ENCODE measurements around the gene PGAP6. TPM values are rescaled to one million over a fixed set of nuclear protein-coding genes. Genes with fewer than 3 reads are reported as not detected.

PGAP6 gene
- total and polyA plus RNA-seq, 2 of the 4 experiments (the other 2 are of a cell fraction): 49.1 to 124 TPM

- no peak overlapping the region for H3K4ac ChIP-seq (ENCODE audit: low read depth, low read length)
- H2BK120ac ChIP-seq (ENCODE audit: low read depth, low read length): no peak overlapping the region
- H3K23ac ChIP-seq (ENCODE audit: low read depth, low read length): no peak overlapping the region
- no peak overlapping the region for H3K9ac ChIP-seq (ENCODE audit: low read depth, low read length)
- no peak overlapping the region for H4K5ac ChIP-seq (ENCODE audit: low read depth, low read length)
- no peaks in the 10 kb centered on the region for H3K27me3 ChIP-seq (ENCODE audit: control insufficient read depth, insufficient read depth, low read length)
- ATAC-seq (ENCODE audit: low read depth) (no peak), DNase-seq (no peak)
- no peak overlapping the region for H3K18ac ChIP-seq (ENCODE audit: low read depth, low read length)
- intact Hi-C loops (cut with micrococcal nuclease) (no loop called here), in situ Hi-C loops (cut with MboI; ENCODE audit: low sequenced_read_pairs) (no loop called here), dilution Hi-C loops (cut with HindIII; ENCODE audit: low sequenced_read_pairs, unreplicated experiment) (no loop called here)
- no peak overlapping the region for H3K4me2 ChIP-seq (ENCODE audit: low read depth, low read length)
- H2BK20ac ChIP-seq (ENCODE audit: low read depth, low read length): no peak overlapping the region
- H3K4me3 ChIP-seq (ENCODE audit: insufficient read depth, low read depth, low read length): no peak overlapping the region
- H2BK15ac ChIP-seq (ENCODE audit: low read depth, low read length): no peak overlapping the region
- no peak overlapping the region for H3K27ac ChIP-seq (ENCODE audit: insufficient read depth, low read length)
- H3K56ac ChIP-seq (ENCODE audit: extremely low read depth, insufficient read depth, low read length): no peak overlapping the region
- no peaks in the 10 kb centered on the region for H3K9me3 ChIP-seq (ENCODE audit: control insufficient read depth, insufficient read depth, low read length)
- no peak overlapping the region for H2AK5ac ChIP-seq (ENCODE audit: low read depth, low read length)
- peaks cover 23 to 72% of the 10 kb centered on the region in 2 experiments for H3K79me1 ChIP-seq (ENCODE audit: low read depth in 1 of 2, low read length in 2 of 2)
- peaks cover 6% of the 10 kb centered on the region; the same call in 1 of the 2 replicates for H3K4me1 ChIP-seq (ENCODE audit: control insufficient read depth, insufficient read depth, low read length)
- peaks cover 75% of the 10 kb centered on the region for H4K20me1 ChIP-seq (ENCODE audit: insufficient read depth, low read length)
- H4K8ac ChIP-seq (ENCODE audit: low read depth in 2 of 2, low read length in 2 of 2): no peak overlapping the region
- H4K91ac ChIP-seq (ENCODE audit: insufficient read depth, low read depth, low read length): no peak overlapping the region
- ChIA-PET POLR2A (ENCODE audit: unreplicated experiment) (no interaction called here), CTCF (no interaction called here)
- no TSS peak for BruUV-seq (replicated peaks)
- H2BK5ac ChIP-seq (ENCODE audit: low read depth, low read length, poor library complexity, severe bottlenecking): no peak overlapping the region
- WGBS, 2 experiments (ENCODE audit: extremely low coverage in 2 of 2, insufficient read length in 1 of 2): 88% methylated on average over 15 of the region's 21 CpGs; no CpG with 5 or more reads in 1 of the 2 experiments
- TF ChIP-seq FOS (IDR thresholded peaks at IDR 0.05; ENCODE audit: low read depth, low read length): no peak
- no peak for TF ChIP-seq USF2 (IDR thresholded peaks at IDR 0.05; ENCODE audit: low read depth, low read length)
- no peak for TF ChIP-seq CHD1 (IDR thresholded peaks at IDR 0.05; ENCODE audit: low read depth, low read length)
- no peak for TF ChIP-seq BHLHE40 (IDR thresholded peaks at IDR 0.05; ENCODE audit: low read depth, low read length)
- no peak for TF ChIP-seq SMC3 (IDR thresholded peaks at IDR 0.05; ENCODE audit: low read depth, low read length)
- TF ChIP-seq NFE2L2 (IDR thresholded peaks at IDR 0.05; ENCODE audit: low read depth, low read length): no peak
- no peak for TF ChIP-seq RAD21 (IDR thresholded peaks at IDR 0.05; ENCODE audit: low read length)
- no peak for TF ChIP-seq MAFK (IDR thresholded peaks at IDR 0.05; ENCODE audit: low read depth, low read length)
- no peak overlapping the region for H2AK9ac ChIP-seq (replicated peaks; ENCODE audit: low read depth, low read length, poor library complexity)
- H3K36me3 ChIP-seq (ENCODE audit: control insufficient read depth, insufficient read depth, low read length): no peaks in the 10 kb centered on the region; the same call in 1 of the 2 replicates
- no peak overlapping the region for H3K14ac ChIP-seq (replicated peaks; ENCODE audit: low read depth, low read length)
- H3K9me1 ChIP-seq (ENCODE audit: insufficient read depth, low read length): peaks cover 23% of the 10 kb centered on the region
- no peak overlapping the region for H2AFZ ChIP-seq (replicated peaks; ENCODE audit: low read length, poor library complexity)
Observed at GRCh38 chr16:337975-338575, 43.7 kb downstream of the PGAP6 start.
